GM21515 (cell line): Measurements from ENCODE around the gene SERPINB1.

ENCODE experiments used
- ATAC-seq: cut with Tn5 transposase; IDR thresholded peaks from one replicate; pipeline ENCODE4 v1.9.1; 2021; ENCODE audit not compliant: unreplicated experiment

The SERPINB1 gene

GRCh38 chr6:2850538-2851113 lies 9.0 kb upstream of the SERPINB1 start:
- no peak for ATAC-seq

DNA sequence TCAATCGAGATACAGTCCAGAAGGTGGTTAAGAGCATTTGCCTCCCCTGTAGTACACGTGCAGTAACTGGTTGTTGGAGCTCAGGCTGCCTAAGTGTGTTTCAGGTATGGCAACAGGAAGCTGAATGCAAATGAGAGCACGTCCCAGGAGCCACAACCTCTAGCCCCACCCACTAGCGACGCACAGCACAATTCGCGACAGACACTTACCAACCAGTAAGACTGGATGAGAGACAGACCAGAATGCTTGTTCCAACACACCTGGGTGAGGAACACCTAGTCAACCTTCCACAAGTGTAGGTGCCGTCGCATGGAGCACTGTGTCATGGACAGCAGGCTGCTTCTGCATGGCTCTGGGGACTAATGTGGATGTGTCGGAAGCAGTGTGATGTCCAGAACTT lies 7.2 kb upstream of the SERPINB1 start:
- ATAC-seq: no peak

GRCh38 chr6:2845880-2846208 lies 4.2 kb upstream of the SERPINB1 start:
- no peak for ATAC-seq

- no peak for ATAC-seq
Measured at GRCh38 chr6:2844008-2844407, 2.3 kb upstream of the SERPINB1 start.

GRCh38 chr6:2843138-2843740 lies 1.6 kb upstream of the SERPINB1 start:
- no peak for ATAC-seq

DNA sequence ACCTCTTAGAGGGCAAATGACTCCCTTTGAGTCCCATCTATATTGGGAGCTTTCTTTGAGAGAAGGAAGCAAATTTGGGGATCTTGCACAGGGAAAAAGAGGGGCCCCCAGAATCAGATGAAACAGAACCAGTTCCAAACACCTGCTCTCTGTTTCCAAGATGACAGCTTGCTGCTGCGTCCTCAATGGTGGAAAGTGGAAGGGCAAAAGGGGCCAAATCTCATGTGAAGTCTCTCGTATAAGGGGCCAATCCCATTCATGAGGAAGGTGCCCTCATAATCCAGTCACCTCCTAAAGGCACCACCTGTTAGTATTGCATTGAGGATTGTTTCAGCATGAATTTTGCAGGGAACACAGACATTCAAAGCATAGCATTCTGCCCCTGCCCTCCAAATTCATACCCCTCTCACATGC lies 483 bp upstream of the SERPINB1 start:
- no peak for ATAC-seq

DNA sequence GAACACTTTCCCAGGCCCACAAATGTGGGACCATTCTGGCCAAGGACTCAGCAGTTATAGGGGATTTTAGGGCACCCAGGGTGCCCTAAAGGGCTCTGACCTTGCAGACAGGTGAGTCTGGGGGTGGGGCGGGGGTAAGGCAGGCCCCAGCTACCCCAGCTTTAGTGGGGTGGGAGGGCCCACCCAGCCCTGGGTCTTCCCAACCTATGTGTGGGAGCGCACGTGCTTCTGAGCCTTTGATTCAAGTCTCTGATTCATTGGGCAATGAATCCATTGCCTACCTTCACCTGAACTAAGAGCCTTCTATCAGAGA lies 958 bp downstream of the SERPINB1 start:
- no peak for ATAC-seq

DNA sequence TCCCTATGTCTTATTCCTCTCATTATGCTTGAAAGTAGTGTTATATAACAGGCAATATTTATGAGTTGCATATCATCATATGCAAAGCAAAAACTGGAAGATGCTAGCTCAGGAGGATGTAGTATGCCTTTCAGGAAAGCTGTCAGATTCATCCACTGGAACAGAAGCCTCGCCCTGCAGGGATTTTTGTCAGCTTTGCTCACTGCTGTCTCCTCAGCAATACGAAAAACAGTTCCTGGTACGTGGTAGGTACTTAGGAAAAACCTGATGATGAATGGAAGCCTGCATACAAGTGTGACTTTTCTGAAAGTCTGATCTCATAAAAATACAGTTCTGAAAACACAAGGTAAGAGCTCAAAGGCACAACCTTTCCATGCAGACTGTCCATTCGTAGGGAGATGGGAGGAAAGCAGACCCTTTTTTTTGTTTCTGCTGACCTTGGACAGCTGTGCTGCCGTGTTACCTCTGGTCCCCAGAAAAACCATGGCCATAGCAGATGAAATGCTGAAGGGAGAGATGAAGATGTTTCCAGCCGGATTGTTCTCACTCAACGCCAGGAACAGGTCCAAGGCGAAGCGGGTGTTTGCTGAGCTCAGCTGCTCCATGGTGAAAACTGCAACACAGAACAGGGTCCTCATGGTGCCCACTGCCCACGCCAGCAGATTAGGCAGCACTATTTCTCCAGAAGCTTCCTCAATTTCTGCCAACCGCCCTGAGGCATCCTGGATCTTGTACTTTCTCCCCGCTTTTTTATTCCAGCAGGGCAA lies 1.5 kb downstream of the SERPINB1 start:
- no peak for ATAC-seq

- no peak for ATAC-seq
Measured at GRCh38 chr6:2839195-2839981, 2.3 kb downstream of the SERPINB1 start.

DNA sequence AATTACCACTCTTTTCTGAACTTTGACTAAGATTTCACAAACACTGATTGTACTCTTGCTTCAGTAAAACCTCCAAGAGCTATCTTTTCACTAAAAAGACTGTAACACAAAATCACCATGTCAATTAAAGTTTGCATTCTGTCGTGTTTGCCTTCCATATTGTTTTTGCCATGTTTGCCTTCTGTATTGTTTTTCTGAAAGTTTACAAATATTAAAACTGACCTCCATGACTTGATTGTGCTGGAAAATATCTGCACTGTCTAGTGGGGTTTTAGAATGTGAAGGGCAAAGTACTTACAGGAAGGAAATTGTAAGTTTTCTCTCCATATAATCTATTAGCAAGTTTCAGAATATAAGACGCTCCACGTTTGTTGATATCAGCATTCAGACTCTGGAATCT lies 3.4 kb downstream of the SERPINB1 start:
- no peak for ATAC-seq

DNA sequence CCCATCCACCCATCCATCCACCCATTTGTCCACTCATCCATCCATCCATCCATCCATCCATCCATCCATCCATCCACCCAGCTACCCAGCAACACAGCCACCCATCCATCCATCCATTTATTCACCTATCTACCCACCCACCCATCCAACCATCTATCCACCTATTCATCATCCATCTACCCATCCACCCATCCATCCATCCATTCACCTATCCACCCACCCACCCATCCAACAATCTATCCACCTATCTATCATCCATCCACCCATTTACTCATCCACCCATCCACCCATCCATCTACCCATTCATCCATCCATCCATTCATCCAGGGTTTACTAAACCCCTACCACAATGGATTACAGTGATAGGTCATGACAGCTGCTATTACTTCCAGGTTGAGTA lies 7.4 kb downstream of the SERPINB1 start:
- no peak for ATAC-seq

GRCh38 chr6:2831392-2831791 lies 10.3 kb downstream of the SERPINB1 start:
- no peak for ATAC-seq

DNA sequence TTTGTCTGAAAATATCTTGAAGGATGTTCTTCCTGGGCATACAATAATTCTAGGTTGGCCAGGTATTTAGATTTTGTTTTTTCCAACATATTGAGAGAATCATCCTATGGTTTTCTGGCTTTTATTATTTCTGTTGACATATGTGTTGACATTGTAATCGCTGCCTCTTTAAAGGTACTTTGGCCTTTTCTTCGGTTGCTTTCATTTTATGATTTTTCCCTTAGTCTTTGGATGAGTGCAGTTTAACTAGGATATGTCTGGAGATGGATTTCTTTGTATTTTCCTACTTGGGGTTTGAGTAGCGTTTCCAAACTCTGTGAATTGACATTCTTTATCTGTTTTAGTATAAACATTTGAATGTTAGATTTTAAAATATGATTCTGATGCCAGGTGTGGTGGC lies 11.5 kb downstream of the SERPINB1 start:
- no peak for ATAC-seq

- no peak for ATAC-seq
Measured at GRCh38 chr6:2829253-2829652, 12.4 kb downstream of the SERPINB1 start.

DNA sequence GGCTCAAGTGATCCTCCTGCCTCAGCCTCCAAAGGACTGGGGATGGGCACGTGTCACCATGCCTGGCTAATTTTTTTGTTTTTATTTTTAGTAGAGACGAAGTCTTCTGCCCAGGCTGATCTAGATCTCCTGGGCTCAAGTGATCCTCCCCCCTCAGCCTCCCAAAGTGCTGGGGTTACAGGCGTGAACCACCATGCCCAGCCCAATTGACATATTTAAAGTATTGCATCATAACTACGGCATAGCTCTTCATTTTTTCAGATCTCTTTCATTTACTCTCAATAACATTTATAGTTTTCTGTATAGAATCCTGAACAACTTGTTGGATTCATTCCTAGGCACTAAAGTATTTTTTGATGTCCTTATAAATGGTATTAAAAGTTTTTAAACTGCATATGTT lies 13.0 kb downstream of the SERPINB1 start:
- ATAC-seq: no peak

DNA sequence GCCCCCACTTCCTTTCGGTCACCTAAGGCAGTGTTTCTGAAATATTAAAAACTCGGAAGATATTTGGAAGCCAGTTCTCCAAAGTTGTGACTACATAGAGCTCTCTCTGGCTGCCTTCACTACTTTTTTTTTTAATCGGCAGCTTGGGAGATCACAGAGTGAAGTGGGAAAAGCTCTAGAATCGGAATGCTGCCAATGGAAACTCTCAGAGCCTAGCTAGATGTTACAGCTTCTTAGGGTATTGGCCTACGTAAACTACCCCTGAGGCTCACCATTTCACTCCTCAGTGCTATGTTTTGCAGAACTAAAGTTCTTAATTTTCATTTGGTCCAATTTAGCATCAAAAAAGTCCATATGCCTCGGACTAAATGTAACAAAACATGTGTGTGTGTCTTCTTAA lies 14.5 kb downstream of the SERPINB1 start:
- ATAC-seq: no peak

GRCh38 chr6:2826131-2826530 lies 15.5 kb downstream of the SERPINB1 start:
- ATAC-seq: no peak

DNA sequence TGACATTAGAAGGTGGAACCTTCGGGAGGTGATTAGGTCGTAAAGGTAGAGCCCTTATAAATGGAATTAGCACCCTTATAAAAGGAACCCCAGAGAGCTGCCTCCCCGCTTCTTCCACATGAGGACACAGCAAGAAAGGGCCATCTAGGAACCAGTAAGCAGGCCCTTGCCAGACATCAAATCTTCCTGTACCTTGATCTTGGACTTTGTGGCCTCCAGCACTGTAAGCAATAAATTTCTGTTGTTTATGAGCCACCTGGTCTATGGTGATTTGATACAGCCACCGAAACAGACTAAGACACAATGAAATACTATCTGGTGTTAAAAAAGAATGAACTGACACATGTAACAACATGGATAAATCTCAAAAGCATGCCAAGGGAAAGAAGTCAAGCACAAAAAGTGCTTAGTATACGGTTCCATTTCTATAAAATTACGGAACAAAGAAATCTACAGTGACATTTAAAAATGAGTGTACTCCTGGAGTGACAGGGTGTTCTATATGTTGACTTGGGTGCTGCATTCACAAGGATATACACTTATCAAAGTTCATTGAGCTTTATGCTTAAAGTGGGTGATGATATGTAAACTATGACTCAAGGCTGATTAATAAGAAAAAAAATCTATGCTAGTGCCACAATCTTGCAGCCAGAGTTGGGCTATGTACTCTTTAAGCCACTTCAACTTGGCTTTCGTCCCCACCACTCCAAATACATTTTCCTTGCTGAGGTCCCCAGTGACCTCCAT lies 18.4 kb downstream of the SERPINB1 start:
- ATAC-seq: no peak

- ATAC-seq: no peak
Measured at GRCh38 chr6:2821554-2821953, 20.1 kb downstream of the SERPINB1 start.

GRCh38 chr6:2820415-2820814 lies 21.2 kb downstream of the SERPINB1 start:
- no peak for ATAC-seq

GRCh38 chr6:2819978-2820377 lies 21.7 kb downstream of the SERPINB1 start:
- ATAC-seq: no peak
